ENCODE data around the gene DGCR8.
A peak's percentile ranks its signal among the peaks of the same experiment; 100 is the strongest.

DGCR8 gene

DNA sequence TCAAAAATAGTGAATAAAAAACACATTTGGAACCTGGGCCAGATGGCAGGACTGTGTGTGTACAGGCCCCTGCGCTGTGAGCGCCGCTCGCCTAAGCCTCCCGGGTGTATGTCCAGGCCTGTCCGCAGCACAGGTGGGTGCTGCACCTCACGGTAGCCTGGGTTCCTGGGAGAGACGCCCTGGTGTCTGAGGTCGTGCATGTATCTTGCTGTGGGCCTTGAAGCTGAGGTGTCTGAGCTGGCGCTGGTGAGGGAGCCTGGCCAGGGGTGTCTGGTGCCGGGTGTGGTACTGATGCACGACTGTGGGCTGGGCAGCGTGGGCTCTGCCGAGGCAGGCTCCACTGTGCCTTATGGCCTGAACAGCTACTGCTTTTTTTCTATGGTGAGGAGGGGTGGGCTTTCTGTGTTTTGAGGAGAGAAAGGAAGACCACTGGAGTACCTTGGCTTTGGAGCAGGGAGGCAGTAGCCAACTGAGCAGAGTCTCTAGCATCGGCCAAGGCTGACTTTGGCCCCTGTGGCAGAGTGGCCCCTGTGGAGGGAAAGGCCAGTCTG is 47.4 kb downstream of the DGCR8 start:
- Histone ChIP-seq H3K4ac (ENCODE audit: low read depth, low read length) (no peak overlapping the region), H4K8ac (ENCODE audit: low read depth, low read length) (no peak overlapping the region), H3K27ac (ENCODE audit: low read depth, low read length) (no peak overlapping the region), H3K79me2 (ENCODE audit: control insufficient read depth, insufficient read depth, low read length) (peaks cover 15% of the 10 kb centered on the region), H3K27me3 (ENCODE audit: insufficient read depth, low read length, poor library complexity) (no peaks in the 10 kb centered on the region), H2BK120ac (ENCODE audit: low read depth, low read length) (no peak overlapping the region), H3K4me2 (ENCODE audit: low read length) (no peak overlapping the region), H2BK15ac (replicated peaks; ENCODE audit: low read depth) (no peak overlapping the region), H2BK5ac (ENCODE audit: low read length) (no peak overlapping the region), H3K18ac (ENCODE audit: low read length) (no peak overlapping the region), H4K5ac (ENCODE audit: low read length) (no peak overlapping the region), H2AK5ac (ENCODE audit: low read length) (no peak overlapping the region), H3K4me3 (ENCODE audit: low read length) (no peak overlapping the region), H3K9ac (ENCODE audit: low read length) (no peak overlapping the region), H3K56ac (ENCODE audit: low read length) (no peak overlapping the region), H3K23ac (ENCODE audit: low read length) (no peak overlapping the region), H3K79me1 (ENCODE audit: low read length) (peaks cover 7% of the 10 kb centered on the region), H3K36me3 (ENCODE audit: control insufficient read depth, insufficient read depth, low read length) (peaks cover 19% of the 10 kb centered on the region), H3K4me1 (ENCODE audit: control insufficient read depth, low read depth, low read length) (no peaks in the 10 kb centered on the region)
- WGBS (ENCODE audit: extremely low coverage, insufficient coverage, low lambda C conversion rate): no CpG with 5 or more reads among the region's 15 CpGs
- DNase-seq: no peak

GRCh38 chr22:20127869-20128618 is 48.0 kb downstream of the DGCR8 start:
- no peak overlapping the region for H4K5ac ChIP-seq (ENCODE audit: low read length)
- H3K4me3 ChIP-seq (ENCODE audit: low read length): no peak overlapping the region
- no peak overlapping the region for H3K4ac ChIP-seq (ENCODE audit: low read depth, low read length)
- no peaks in the 10 kb centered on the region for H3K4me1 ChIP-seq (ENCODE audit: control insufficient read depth, low read depth, low read length)
- H3K79me1 ChIP-seq (ENCODE audit: low read length): peaks cover 9% of the 10 kb centered on the region
- no peak overlapping the region for H2BK5ac ChIP-seq (ENCODE audit: low read length)
- H3K4me2 ChIP-seq (ENCODE audit: low read length): no peak overlapping the region
- H3K18ac ChIP-seq (ENCODE audit: low read length): no peak overlapping the region
- no peaks in the 10 kb centered on the region for H3K27me3 ChIP-seq (ENCODE audit: insufficient read depth, low read length, poor library complexity)
- no peak for DNase-seq
- H2AK5ac ChIP-seq (ENCODE audit: low read length): no peak overlapping the region
- no peak overlapping the region for H3K23ac ChIP-seq (ENCODE audit: low read length)
- H3K9ac ChIP-seq (ENCODE audit: low read length): no peak overlapping the region
- H3K36me3 ChIP-seq (ENCODE audit: control insufficient read depth, insufficient read depth, low read length): peaks cover 18% of the 10 kb centered on the region
- H2BK120ac ChIP-seq (ENCODE audit: low read depth, low read length): no peak overlapping the region
- H2BK15ac ChIP-seq (replicated peaks; ENCODE audit: low read depth): no peak overlapping the region
- no peak overlapping the region for H3K56ac ChIP-seq (ENCODE audit: low read length)
- H3K79me2 ChIP-seq (ENCODE audit: control insufficient read depth, insufficient read depth, low read length): peaks cover 9% of the 10 kb centered on the region
- no CpG with 5 or more reads among the region's 17 CpGs for WGBS (ENCODE audit: extremely low coverage, insufficient coverage, low lambda C conversion rate)
- H4K8ac ChIP-seq (ENCODE audit: low read depth, low read length): no peak overlapping the region
- no peak overlapping the region for H3K27ac ChIP-seq (ENCODE audit: low read depth, low read length)

DNA sequence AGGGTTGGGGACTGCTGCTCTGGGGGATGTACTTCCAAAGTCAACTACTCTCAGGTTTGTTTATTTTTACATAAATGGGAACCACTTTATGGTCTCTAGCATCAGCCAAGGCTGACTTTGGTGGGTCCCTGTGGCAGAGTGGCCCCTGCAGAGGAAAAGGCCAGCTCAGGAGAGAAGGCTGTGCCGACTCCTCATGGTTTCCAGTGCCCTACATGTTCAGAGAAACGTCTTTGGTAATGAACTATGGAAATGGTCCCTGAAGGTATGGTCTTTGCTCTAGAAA is 48.5 kb downstream of the DGCR8 start:
- Histone ChIP-seq H3K56ac (ENCODE audit: low read length) (no peak overlapping the region), H3K4me2 (ENCODE audit: low read length) (no peak overlapping the region), H3K4me1 (ENCODE audit: control insufficient read depth, low read depth, low read length) (no peaks in the 10 kb centered on the region), H3K9ac (ENCODE audit: low read length) (no peak overlapping the region), H3K79me2 (ENCODE audit: control insufficient read depth, insufficient read depth, low read length) (peaks cover 6% of the 10 kb centered on the region), H3K27me3 (ENCODE audit: insufficient read depth, low read length, poor library complexity) (no peaks in the 10 kb centered on the region), H3K79me1 (ENCODE audit: low read length) (peaks cover 8% of the 10 kb centered on the region), H3K4ac (ENCODE audit: low read depth, low read length) (no peak overlapping the region), H3K27ac (ENCODE audit: low read depth, low read length) (no peak overlapping the region), H3K18ac (ENCODE audit: low read length) (no peak overlapping the region), H3K4me3 (ENCODE audit: low read length) (no peak overlapping the region), H2BK15ac (replicated peaks; ENCODE audit: low read depth) (no peak overlapping the region), H4K5ac (ENCODE audit: low read length) (no peak overlapping the region), H3K36me3 (ENCODE audit: control insufficient read depth, insufficient read depth, low read length) (peaks cover 18% of the 10 kb centered on the region), H2BK5ac (ENCODE audit: low read length) (no peak overlapping the region), H4K8ac (ENCODE audit: low read depth, low read length) (no peak overlapping the region), H2AK5ac (ENCODE audit: low read length) (no peak overlapping the region), H2BK120ac (ENCODE audit: low read depth, low read length) (no peak overlapping the region), H3K23ac (ENCODE audit: low read length) (no peak overlapping the region)
- DNase-seq: no peak
- no CpG with 5 or more reads among the region's 2 CpGs for WGBS (ENCODE audit: extremely low coverage, insufficient coverage, low lambda C conversion rate)

- DNase-seq: peak; percentile 61
- Histone ChIP-seq H3K18ac (ENCODE audit: low read length) (no peak overlapping the region), H3K79me2 (ENCODE audit: control insufficient read depth, insufficient read depth, low read length) (peaks cover under 1% of the 10 kb centered on the region), H3K4me3 (ENCODE audit: low read length) (no peak overlapping the region), H3K27ac (ENCODE audit: low read depth, low read length) (no peak overlapping the region), H3K9ac (ENCODE audit: low read length) (no peak overlapping the region), H3K23ac (ENCODE audit: low read length) (no peak overlapping the region), H4K8ac (ENCODE audit: low read depth, low read length) (no peak overlapping the region), H2BK120ac (ENCODE audit: low read depth, low read length) (no peak overlapping the region), H3K4me1 (ENCODE audit: control insufficient read depth, low read depth, low read length) (no peaks in the 10 kb centered on the region), H3K36me3 (ENCODE audit: control insufficient read depth, insufficient read depth, low read length) (peaks cover 15% of the 10 kb centered on the region), H2AK5ac (ENCODE audit: low read length) (no peak overlapping the region), H3K27me3 (ENCODE audit: insufficient read depth, low read length, poor library complexity) (no peaks in the 10 kb centered on the region), H3K4me2 (ENCODE audit: low read length) (no peak overlapping the region), H3K79me1 (ENCODE audit: low read length) (peaks cover 3% of the 10 kb centered on the region), H2BK5ac (ENCODE audit: low read length) (no peak overlapping the region), H3K4ac (ENCODE audit: low read depth, low read length) (no peak overlapping the region), H4K5ac (ENCODE audit: low read length) (no peak overlapping the region), H3K56ac (ENCODE audit: low read length) (no peak overlapping the region), H2BK15ac (replicated peaks; ENCODE audit: low read depth) (no peak overlapping the region)
- WGBS (ENCODE audit: extremely low coverage, insufficient coverage, low lambda C conversion rate): no CpG with 5 or more reads among the region's 18 CpGs
These were observed 49.1 kb downstream of the DGCR8 start for GRCh38 chr22:20128902-20129746.

- Histone ChIP-seq H3K36me3 (ENCODE audit: control insufficient read depth, insufficient read depth, low read length) (peaks cover 12% of the 10 kb centered on the region), H4K8ac (ENCODE audit: low read depth, low read length) (no peak overlapping the region), H2BK120ac (ENCODE audit: low read depth, low read length) (no peak overlapping the region), H2AK5ac (ENCODE audit: low read length) (no peak overlapping the region), H2BK15ac (replicated peaks; ENCODE audit: low read depth) (no peak overlapping the region), H2BK5ac (ENCODE audit: low read length) (no peak overlapping the region), H4K5ac (ENCODE audit: low read length) (no peak overlapping the region), H3K9ac (ENCODE audit: low read length) (no peak overlapping the region), H3K27ac (ENCODE audit: low read depth, low read length) (no peak overlapping the region), H3K4me2 (ENCODE audit: low read length) (no peak overlapping the region), H3K27me3 (ENCODE audit: insufficient read depth, low read length, poor library complexity) (no peaks in the 10 kb centered on the region), H3K18ac (ENCODE audit: low read length) (no peak overlapping the region), H3K56ac (ENCODE audit: low read length) (no peak overlapping the region), H3K79me2 (ENCODE audit: control insufficient read depth, insufficient read depth, low read length) (no peaks in the 10 kb centered on the region), H3K23ac (ENCODE audit: low read length) (no peak overlapping the region), H3K79me1 (ENCODE audit: low read length) (peaks cover 2% of the 10 kb centered on the region), H3K4ac (ENCODE audit: low read depth, low read length) (no peak overlapping the region), H3K4me1 (ENCODE audit: control insufficient read depth, low read depth, low read length) (no peaks in the 10 kb centered on the region), H3K4me3 (ENCODE audit: low read length) (no peak overlapping the region)
- WGBS (ENCODE audit: extremely low coverage, insufficient coverage, low lambda C conversion rate): no CpG with 5 or more reads among the region's 3 CpGs
- DNase-seq: no peak
These were observed 49.6 kb downstream of the DGCR8 start for GRCh38 chr22:20129747-20130014.

Measured in mesendoderm (in vitro differentiated cells).